HepG2 (cell line): Measurements from ENCODE around the gene MLLT1. TPM values are rescaled to one million over a fixed set of nuclear protein-coding genes. Genes with fewer than 3 reads are reported as not detected.

Experiments
- BCLAF1 ChIP-seq: fragments of 450-650 bp; IDR thresholded peaks from 2 replicates; pipeline ENCODE4 v1.6.1; 2017; ENCODE audit warnings: mild to moderate bottlenecking
- CBX2 ChIP-seq, 2 experiments: fragments of 200-600 bp in 1 of 2; sonication (generic); formaldehyde crosslinking in 1 of 2; IDR thresholded peaks; 2 replicates each; pipeline versions ENCODE4 v1.7.0 to v1.8.1; 2018 to 2022; ENCODE audit warnings: low read depth in 2 of 2, low read length in 1 of 2, mild to moderate bottlenecking in 1 of 2, missing genetic modification reagents in 1 of 2
- CCAR2 ChIP-seq: fragments of 200-400 bp; formaldehyde crosslinking; optimal IDR thresholded peaks from 2 replicates; pipeline ENCODE3; 2018; ENCODE audit warnings: low read depth, mild to moderate bottlenecking, low read length, moderate library complexity
- ELF4 ChIP-seq: sonication (generic); formaldehyde crosslinking; IDR thresholded peaks from 2 replicates; pipeline ENCODE4 v1.5.0; 2020; ENCODE audit warnings: missing genetic modification reagents, mild to moderate bottlenecking, moderate library complexity, borderline replicate concordance
- IKZF5 ChIP-seq: IDR thresholded peaks from 2 replicates; pipeline ENCODE4 v1.6.1; 2018; ENCODE audit warnings: missing genetic modification reagents, mild to moderate bottlenecking, missing compliant biosample characterization
- IRF2 ChIP-seq: IDR thresholded peaks from 2 replicates; pipeline ENCODE4 v1.6.1; 2018; ENCODE audit warnings: missing genetic modification reagents, missing compliant biosample characterization
- KLF11 ChIP-seq: IDR thresholded peaks from 2 replicates; pipeline ENCODE4 v1.6.1; 2016; ENCODE audit warnings: missing compliant biosample characterization
- MIXL1 ChIP-seq: IDR thresholded peaks from 2 replicates; pipeline ENCODE4 v1.6.1; 2016
- NR2F1 ChIP-seq, 2 experiments: fragments of 450-650 bp in 1 of 2; formaldehyde crosslinking in 1 of 2; IDR thresholded peaks; 2 replicates each; pipeline versions ENCODE4 v1.5.0 to v1.6.1; 2016 to 2020; ENCODE audit warnings: mild to moderate bottlenecking in 1 of 2, missing compliant biosample characterization in 1 of 2, missing genetic modification reagents in 1 of 2, moderate library complexity in 1 of 2
- ZMYM3 ChIP-seq: sonication (generic); formaldehyde crosslinking; IDR thresholded peaks from 2 replicates; pipeline ENCODE4 v1.5.1; 2020; ENCODE audit warnings: mild to moderate bottlenecking, missing genetic modification reagents
- ZNF296 ChIP-seq: sonication (generic); formaldehyde crosslinking; conservative IDR thresholded peaks from 2 replicates; pipeline ENCODE4 v1.5.0; 2020; ENCODE audit warnings: mild to moderate bottlenecking, missing genetic modification reagents
- ZNF530 ChIP-seq: sonication (generic); formaldehyde crosslinking; IDR thresholded peaks from 2 replicates; pipeline ENCODE4 v1.5.0; 2020; ENCODE audit warnings: low read depth, mild to moderate bottlenecking, missing genetic modification reagents
- ZNF577 ChIP-seq: sonication (generic); formaldehyde crosslinking; IDR thresholded peaks from 2 replicates; pipeline ENCODE4 v1.4.0; 2020; ENCODE audit warnings: mild to moderate bottlenecking, low read depth, missing genetic modification reagents, borderline replicate concordance
- polyA plus RNA-seq, 8 experiments: library from polyadenylated mRNA; depleted of rRNA in 3 of 8; stranded (reverse) in 7 of 8; unstranded in 1 of 8; fragments of >200 nt; fragmentation: Illumina TruSeq in 4 of 8; extraction: Trizol in 4 of 8; gene quantifications; 2 replicates each; pipeline versions ENCODE4 v1.2.1 to v1.2.3, GENCODE V29; 2011 to 2016; ENCODE audit warnings: low read depth in 4 of 8, missing spikeins in 1 of 8, mixed read lengths in 1 of 8; ENCODE audit not compliant: insufficient read depth in 1 of 8
- total RNA-seq, 5 experiments: library from RNA; depleted of rRNA; stranded (reverse); fragments of >200 nt; fragmentation: Illumina TruSeq; extraction: Trizol; gene quantifications; 2 replicates each; pipeline ENCODE4 v1.2.3, GENCODE V29; 2016; ENCODE audit warnings: low read depth in 1 of 5
- TF ChIP-seq, protein P1 (sequence below): sonication (generic); formaldehyde crosslinking; IDR thresholded peaks from 2 replicates; pipeline ENCODE4 v1.5.1; 2020; ENCODE audit warnings: mild to moderate bottlenecking, missing genetic modification reagents, moderate library complexity
- TF ChIP-seq, protein P2 (sequence below): sonication (generic); formaldehyde crosslinking; IDR thresholded peaks from 2 replicates; pipeline ENCODE4 v1.4.0; 2020; ENCODE audit warnings: missing genetic modification reagents

MLLT1 gene
- total and polyA plus RNA-seq, 2 of the 13 experiments (the other 11 are each of a cell fraction or from before 2014, with no cell fraction given), result 11.7 to 12.2 TPM

DNA sequence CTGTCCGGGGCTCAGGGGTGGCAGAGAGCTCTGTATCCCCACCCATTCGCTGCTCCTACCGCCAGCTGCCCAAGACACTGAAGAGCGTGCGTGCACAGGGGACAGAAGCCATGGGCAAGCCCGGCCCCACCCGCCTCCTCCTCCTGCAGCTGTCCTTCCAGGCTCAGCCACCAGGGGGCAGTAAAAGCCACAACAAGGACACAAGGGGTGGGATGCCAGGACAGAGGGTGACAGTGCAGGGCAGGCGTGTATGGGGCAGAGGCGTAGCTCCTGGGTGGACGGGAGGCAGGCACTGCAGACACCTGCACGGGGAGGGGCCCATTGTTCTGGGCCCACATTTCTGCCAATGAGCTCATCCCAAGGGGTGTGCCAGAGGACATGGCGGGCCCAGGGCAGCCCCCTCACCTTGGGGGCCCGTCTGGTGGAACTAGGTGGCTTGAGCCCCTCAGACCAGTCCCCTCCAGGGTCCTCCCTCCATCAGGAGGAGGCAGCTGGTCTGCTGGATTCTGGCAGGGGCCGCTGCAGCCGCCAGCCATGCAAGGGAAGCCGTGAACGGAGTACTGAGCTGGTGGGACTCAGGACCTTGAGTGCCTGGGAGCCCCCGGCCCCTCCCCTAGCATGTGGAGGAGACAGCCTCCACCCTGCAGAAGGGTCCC lies 61.2 kb downstream of the MLLT1 start (continued):
- TF ChIP-seq, protein P1, sequence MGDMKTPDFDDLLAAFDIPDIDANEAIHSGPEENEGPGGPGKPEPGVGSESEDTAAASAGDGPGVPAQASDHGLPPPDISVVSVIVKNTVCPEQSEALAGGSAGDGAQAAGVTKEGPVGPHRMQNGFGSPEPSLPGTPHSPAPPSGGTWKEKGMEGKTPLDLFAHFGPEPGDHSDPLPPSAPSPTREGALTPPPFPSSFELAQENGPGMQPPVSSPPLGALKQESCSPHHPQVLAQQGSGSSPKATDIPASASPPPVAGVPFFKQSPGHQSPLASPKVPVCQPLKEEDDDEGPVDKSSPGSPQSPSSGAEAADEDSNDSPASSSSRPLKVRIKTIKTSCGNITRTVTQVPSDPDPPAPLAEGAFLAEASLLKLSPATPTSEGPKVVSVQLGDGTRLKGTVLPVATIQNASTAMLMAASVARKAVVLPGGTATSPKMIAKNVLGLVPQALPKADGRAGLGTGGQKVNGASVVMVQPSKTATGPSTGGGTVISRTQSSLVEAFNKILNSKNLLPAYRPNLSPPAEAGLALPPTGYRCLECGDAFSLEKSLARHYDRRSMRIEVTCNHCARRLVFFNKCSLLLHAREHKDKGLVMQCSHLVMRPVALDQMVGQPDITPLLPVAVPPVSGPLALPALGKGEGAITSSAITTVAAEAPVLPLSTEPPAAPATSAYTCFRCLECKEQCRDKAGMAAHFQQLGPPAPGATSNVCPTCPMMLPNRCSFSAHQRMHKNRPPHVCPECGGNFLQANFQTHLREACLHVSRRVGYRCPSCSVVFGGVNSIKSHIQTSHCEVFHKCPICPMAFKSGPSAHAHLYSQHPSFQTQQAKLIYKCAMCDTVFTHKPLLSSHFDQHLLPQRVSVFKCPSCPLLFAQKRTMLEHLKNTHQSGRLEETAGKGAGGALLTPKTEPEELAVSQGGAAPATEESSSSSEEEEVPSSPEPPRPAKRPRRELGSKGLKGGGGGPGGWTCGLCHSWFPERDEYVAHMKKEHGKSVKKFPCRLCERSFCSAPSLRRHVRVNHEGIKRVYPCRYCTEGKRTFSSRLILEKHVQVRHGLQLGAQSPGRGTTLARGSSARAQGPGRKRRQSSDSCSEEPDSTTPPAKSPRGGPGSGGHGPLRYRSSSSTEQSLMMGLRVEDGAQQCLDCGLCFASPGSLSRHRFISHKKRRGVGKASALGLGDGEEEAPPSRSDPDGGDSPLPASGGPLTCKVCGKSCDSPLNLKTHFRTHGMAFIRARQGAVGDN (CRISPR knock-in tag), result peak; percentile 39; the same call in 1 of the 2 replicates
- no peak for TF ChIP-seq CCAR2
- no peak for TF ChIP-seq ZNF577 (CRISPR knock-in tag)
- no peak for TF ChIP-seq BCLAF1
- no peak for TF ChIP-seq ZNF296 (CRISPR knock-in tag)
- TF ChIP-seq ELF4, result no peak
- TF ChIP-seq CBX2 (IDR thresholded peaks at IDR 0.05; ENCODE audit: low read depth, low read length), result no peak
- TF ChIP-seq CBX2 (CRISPR knock-in tag; IDR thresholded peaks at IDR 0.05; ENCODE audit: low read depth), result no peak
- 0 out of 2 replicates have a peak, but pooled peaks have one; percentile 31 for TF ChIP-seq IRF2 (CRISPR knock-in tag)
- TF ChIP-seq NR2F1 (CRISPR knock-in tag; IDR thresholded peaks at IDR 0.05), result no peak
- no peak for TF ChIP-seq IKZF5 (CRISPR knock-in tag)
- TF ChIP-seq, protein P2, sequence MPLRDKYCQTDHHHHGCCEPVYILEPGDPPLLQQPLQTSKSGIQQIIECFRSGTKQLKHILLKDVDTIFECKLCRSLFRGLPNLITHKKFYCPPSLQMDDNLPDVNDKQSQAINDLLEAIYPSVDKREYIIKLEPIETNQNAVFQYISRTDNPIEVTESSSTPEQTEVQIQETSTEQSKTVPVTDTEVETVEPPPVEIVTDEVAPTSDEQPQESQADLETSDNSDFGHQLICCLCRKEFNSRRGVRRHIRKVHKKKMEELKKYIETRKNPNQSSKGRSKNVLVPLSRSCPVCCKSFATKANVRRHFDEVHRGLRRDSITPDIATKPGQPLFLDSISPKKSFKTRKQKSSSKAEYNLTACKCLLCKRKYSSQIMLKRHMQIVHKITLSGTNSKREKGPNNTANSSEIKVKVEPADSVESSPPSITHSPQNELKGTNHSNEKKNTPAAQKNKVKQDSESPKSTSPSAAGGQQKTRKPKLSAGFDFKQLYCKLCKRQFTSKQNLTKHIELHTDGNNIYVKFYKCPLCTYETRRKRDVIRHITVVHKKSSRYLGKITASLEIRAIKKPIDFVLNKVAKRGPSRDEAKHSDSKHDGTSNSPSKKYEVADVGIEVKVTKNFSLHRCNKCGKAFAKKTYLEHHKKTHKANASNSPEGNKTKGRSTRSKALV (CRISPR knock-in tag), result no peak
- no peak for TF ChIP-seq ZNF530 (CRISPR knock-in tag)
- TF ChIP-seq KLF11, result no peak
- TF ChIP-seq ZMYM3, result peak; percentile 33; the same call in 1 of the 2 replicates
- no peak for TF ChIP-seq MIXL1 (CRISPR knock-in tag)
